Neural cell (in vitro differentiated cells): ENCODE data around the gene ZCCHC17.

Source experiments
- EP300 ChIP-seq: fragments of 450-650 bp; conservative IDR thresholded peaks from 2 replicates; pipeline ENCODE4 v1.6.1; 2014; ENCODE audit warnings: antibody characterized with exemption, mild to moderate bottlenecking, moderate library complexity; ENCODE audit not compliant: poor library complexity, severe bottlenecking
- EZH2 ChIP-seq: fragments of 200-600, 300-800 bp; shearing (Covaris generic), sonication (generic); IDR thresholded peaks from 2 replicates; pipeline ENCODE4 v1.6.1; 2014; ENCODE audit warnings: antibody characterized with exemption, low read length, borderline replicate concordance, mild to moderate bottlenecking; ENCODE audit not compliant: insufficient read depth, poor library complexity, severe bottlenecking
- POLR2AphosphoS5 ChIP-seq: IDR thresholded peaks from 2 replicates; pipeline ENCODE4 v1.6.1; 2012
- RAD21 ChIP-seq: fragments of 450-650 bp; conservative IDR thresholded peaks from 2 replicates; pipeline ENCODE4 v1.6.1; 2014; ENCODE audit warnings: antibody characterized with exemption, mild to moderate bottlenecking, moderate library complexity
- REST ChIP-seq: IDR thresholded peaks from 2 replicates; pipeline ENCODE4 v1.6.1; 2012; ENCODE audit warnings: borderline replicate concordance
- SMC3 ChIP-seq: fragments of 450-650 bp; conservative IDR thresholded peaks from 2 replicates; pipeline ENCODE4 v1.6.1; 2014; ENCODE audit warnings: antibody characterized with exemption, mild to moderate bottlenecking, moderate library complexity; ENCODE audit not compliant: poor library complexity
- TF ChIP-seq, protein P1 (sequence below): fragments of 450-650 bp; IDR thresholded peaks from 2 replicates; pipeline ENCODE4 v1.5.1; 2014; ENCODE audit warnings: antibody characterized with exemption, mild to moderate bottlenecking, moderate library complexity; ENCODE audit not compliant: poor library complexity, severe bottlenecking

GRCh38 chr1:31346785-31347184 lies 50.0 kb downstream of the ZCCHC17 start:
- TF ChIP-seq POLR2AphosphoS5 (no peak), EP300 (no peak), REST (no peak), RAD21 (no peak), SMC3 (no peak), EZH2 (no peak)
- TF ChIP-seq, protein P1, sequence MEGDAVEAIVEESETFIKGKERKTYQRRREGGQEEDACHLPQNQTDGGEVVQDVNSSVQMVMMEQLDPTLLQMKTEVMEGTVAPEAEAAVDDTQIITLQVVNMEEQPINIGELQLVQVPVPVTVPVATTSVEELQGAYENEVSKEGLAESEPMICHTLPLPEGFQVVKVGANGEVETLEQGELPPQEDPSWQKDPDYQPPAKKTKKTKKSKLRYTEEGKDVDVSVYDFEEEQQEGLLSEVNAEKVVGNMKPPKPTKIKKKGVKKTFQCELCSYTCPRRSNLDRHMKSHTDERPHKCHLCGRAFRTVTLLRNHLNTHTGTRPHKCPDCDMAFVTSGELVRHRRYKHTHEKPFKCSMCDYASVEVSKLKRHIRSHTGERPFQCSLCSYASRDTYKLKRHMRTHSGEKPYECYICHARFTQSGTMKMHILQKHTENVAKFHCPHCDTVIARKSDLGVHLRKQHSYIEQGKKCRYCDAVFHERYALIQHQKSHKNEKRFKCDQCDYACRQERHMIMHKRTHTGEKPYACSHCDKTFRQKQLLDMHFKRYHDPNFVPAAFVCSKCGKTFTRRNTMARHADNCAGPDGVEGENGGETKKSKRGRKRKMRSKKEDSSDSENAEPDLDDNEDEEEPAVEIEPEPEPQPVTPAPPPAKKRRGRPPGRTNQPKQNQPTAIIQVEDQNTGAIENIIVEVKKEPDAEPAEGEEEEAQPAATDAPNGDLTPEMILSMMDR: no peak
